Endothelial cell of umbilical vein (primary cell): ENCODE results near the gene AKT2.

Source experiments
- MYC ChIP-seq: IDR thresholded peaks from one replicate; pipeline ENCODE4 v1.6.1; 2011; ENCODE audit warnings: mild to moderate bottlenecking, low read depth, low read length
- POLR2A ChIP-seq: IDR thresholded peaks from 2 replicates; pipeline ENCODE4 v1.6.1; 2012; ENCODE audit warnings: low read depth, mild to moderate bottlenecking, control low read depth, low read length
- TF ChIP-seq, protein P1 (sequence below), 2 donors: IDR thresholded peaks; 1 replicate in 1 of 2; 2 replicates in 1 of 2; pipeline ENCODE4 v1.5.1; 2011; ENCODE audit warnings: low read length in 2 of 2, mild to moderate bottlenecking in 2 of 2, moderate library complexity in 2 of 2, control low read depth in 1 of 2, inconsistent platforms in 1 of 2, low read depth in 1 of 2; ENCODE audit not compliant: insufficient read depth in 1 of 2; ENCODE audit errors: extremely low read depth in 1 of 2

DNA sequence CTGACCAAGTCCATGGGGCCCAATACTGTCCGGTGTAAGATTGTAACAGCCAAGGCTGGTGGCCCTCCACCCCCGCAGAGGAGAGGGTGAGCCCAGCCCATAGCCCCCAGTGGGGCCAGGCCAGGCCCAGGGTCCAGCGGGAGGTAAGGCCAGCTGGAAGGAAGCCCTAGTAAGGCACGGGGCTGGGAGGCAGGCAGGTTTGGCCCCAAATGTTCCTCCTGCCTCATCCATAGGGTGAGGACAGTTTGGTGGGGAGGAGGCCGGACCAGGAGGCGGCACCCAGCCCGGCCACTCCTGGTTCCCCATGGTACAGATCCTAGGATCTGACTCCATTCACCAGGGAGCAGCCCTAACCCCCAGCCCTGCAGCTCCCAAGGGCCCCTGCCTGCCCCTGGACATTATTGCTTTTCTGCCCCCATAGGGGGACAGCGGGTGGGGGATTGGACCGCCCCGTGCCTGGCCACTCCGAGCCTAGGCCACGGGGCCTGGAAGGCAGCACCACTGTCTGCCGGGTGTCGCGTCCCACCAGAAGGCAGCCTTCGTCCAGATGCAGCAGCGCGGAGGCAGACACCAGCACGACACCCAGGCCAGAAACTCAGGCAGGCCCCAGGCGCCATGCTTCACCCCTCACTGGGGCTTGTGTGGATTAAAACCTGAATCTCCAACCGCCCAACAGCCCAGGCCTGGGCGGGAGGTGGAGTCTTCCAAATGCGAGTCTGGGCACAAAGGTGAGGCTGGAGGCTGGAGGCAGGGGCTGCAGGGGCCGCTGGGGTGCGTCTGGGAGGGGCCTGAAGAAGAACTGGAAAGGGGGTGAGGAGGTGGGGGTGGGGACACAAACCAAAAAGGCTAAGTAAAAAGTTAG lies 52.0 kb downstream of the AKT2 start:
- TF ChIP-seq MYC, result no peak
- TF ChIP-seq, protein P1, sequence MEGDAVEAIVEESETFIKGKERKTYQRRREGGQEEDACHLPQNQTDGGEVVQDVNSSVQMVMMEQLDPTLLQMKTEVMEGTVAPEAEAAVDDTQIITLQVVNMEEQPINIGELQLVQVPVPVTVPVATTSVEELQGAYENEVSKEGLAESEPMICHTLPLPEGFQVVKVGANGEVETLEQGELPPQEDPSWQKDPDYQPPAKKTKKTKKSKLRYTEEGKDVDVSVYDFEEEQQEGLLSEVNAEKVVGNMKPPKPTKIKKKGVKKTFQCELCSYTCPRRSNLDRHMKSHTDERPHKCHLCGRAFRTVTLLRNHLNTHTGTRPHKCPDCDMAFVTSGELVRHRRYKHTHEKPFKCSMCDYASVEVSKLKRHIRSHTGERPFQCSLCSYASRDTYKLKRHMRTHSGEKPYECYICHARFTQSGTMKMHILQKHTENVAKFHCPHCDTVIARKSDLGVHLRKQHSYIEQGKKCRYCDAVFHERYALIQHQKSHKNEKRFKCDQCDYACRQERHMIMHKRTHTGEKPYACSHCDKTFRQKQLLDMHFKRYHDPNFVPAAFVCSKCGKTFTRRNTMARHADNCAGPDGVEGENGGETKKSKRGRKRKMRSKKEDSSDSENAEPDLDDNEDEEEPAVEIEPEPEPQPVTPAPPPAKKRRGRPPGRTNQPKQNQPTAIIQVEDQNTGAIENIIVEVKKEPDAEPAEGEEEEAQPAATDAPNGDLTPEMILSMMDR (IDR thresholded peaks at IDR 0.05; ENCODE audit: extremely low read depth in 1 of 2, insufficient read depth in 1 of 2, low read depth in 1 of 2, low read length in 2 of 2), result no peak
- TF ChIP-seq POLR2A, result no peak
